Natural killer cell (primary cell): ENCODE data around the gene FIGNL1. TPM values are rescaled to one million over a fixed set of nuclear protein-coding genes. Genes with fewer than 3 reads are reported as not detected.

Experiments used
- ATAC-seq, 3 donors: fragments of 150-1000 bp in 2 of 3; fragments of 200-7000 bp in 1 of 3; cut with Tn5 transposase; 1 replicate in 1 of 3; 2 replicates in 2 of 3; pipeline ENCODE4 v1.10.0; 2021; ENCODE audit warnings: mild to moderate bottlenecking in 2 of 3, moderate library complexity in 2 of 3
- DNase-seq, 2 donors: peaks; one replicate each; pipeline versions ENCODE4 v3.0.0 to v3.0.0-alpha.2; 2013 to 2021; ENCODE audit warnings: mixed read lengths in 1 of 2
- H3K27ac ChIP-seq: one replicate; pipeline ENCODE4 v1.5.1; 2013; ENCODE audit warnings: mild to moderate bottlenecking, low read length
- H3K27me3 ChIP-seq: one replicate; pipeline ENCODE4 v1.6.1; 2013; ENCODE audit warnings: low read length; ENCODE audit not compliant: control insufficient read depth, insufficient read depth
- H3K36me3 ChIP-seq: one replicate; pipeline ENCODE4 v1.6.1; 2013; ENCODE audit warnings: low read length; ENCODE audit not compliant: control insufficient read depth, insufficient read depth
- H3K4me1 ChIP-seq: one replicate; pipeline ENCODE4 v1.6.1; 2013; ENCODE audit warnings: low read length; ENCODE audit not compliant: control insufficient read depth, insufficient read depth
- H3K4me3 ChIP-seq: one replicate; pipeline ENCODE4 v1.5.1; 2013; ENCODE audit warnings: low read length
- H3K9me3 ChIP-seq: one replicate; pipeline ENCODE4 v1.6.1; 2013; ENCODE audit warnings: low read length; ENCODE audit not compliant: control insufficient read depth, insufficient read depth
- H3K27ac Mint-ChIP-seq, 2 donors: one replicate each; pipeline ENCODE4 v1.8.0; 2022; ENCODE audit warnings: mild to moderate bottlenecking in 2 of 2, mixed read lengths in 2 of 2, moderate library complexity in 1 of 2
- H3K27me3 Mint-ChIP-seq, 2 donors: one replicate each; pipeline ENCODE4 v1.8.0; 2022; ENCODE audit warnings: low read depth in 2 of 2, mixed read lengths in 2 of 2
- H3K36me3 Mint-ChIP-seq: one replicate; pipeline ENCODE4 v1.8.0; 2022; ENCODE audit warnings: mixed read lengths
- H3K4me1 Mint-ChIP-seq, 2 donors: one replicate each; pipeline ENCODE4 v1.8.0; 2022; ENCODE audit warnings: mixed read lengths in 2 of 2
- H3K4me3 Mint-ChIP-seq: one replicate; pipeline ENCODE4 v1.8.0; 2022; ENCODE audit warnings: mild to moderate bottlenecking, moderate library complexity, mixed read lengths
- H3K9me3 Mint-ChIP-seq, 2 donors: one replicate each; pipeline ENCODE4 v1.8.0; 2022; ENCODE audit warnings: mixed read lengths in 2 of 2
- WGBS: methylation state at CpG from one replicate; pipeline ENCODE4 v1.1.7; 2013; ENCODE audit warnings: missing lambda C conversion rate; ENCODE audit not compliant: insufficient coverage; 5-methylcytosine and 5-hydroxymethylcytosine counted together
- intact Hi-C: fragments of 100-400 bp; cut with micrococcal nuclease; formaldehyde crosslinking; loops from one replicate; pipeline ENCODE4 v1.14.2; 2022
- total RNA-seq, 4 donors: library from RNA; stranded (reverse); fragments of 120-200 nt in 1 of 4; gene quantifications; one replicate each; pipeline versions ENCODE4 v1.2.3 to v1.2.4, GENCODE V29; 2013 to 2022
- TF ChIP-seq, protein P1 (sequence below): fragments of 200-600 bp; IDR thresholded peaks from one replicate; pipeline ENCODE4 v1.8.0; 2022; ENCODE audit warnings: antibody characterized with exemption

FIGNL1 gene
- total RNA-seq, 3 donors from 2014 or later (not counting 1 experiment from before 2014, with no cell fraction given): 5.5 to 12.6 (median 7.6) TPM

DNA sequence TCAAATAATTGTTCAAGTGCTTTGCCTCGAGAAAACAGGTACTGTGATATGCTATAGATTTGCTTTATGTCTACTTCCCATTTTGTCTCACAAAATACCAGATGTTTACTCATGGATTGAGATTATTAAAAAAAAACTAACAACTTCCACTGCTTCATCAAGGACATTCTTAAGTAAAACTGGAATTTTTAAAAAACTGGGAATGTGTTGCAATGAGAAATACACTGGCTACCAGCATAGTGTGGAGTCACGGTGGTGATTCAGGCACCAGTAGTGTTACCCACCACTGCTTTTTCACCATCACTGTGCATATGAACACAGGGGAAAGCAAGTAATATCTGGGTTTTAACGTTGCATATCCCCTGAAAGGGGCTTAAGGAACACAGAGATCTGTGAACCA, 21.2 kb downstream of the FIGNL1 start:
- Histone ChIP-seq H3K27me3 (no peaks in the 10 kb centered on the region), H3K9me3 (no peaks in the 10 kb centered on the region), H3K36me3 (no peaks in the 10 kb centered on the region), H3K4me3 (no peak overlapping the region), H3K4me1 (no peaks in the 10 kb centered on the region), H3K27ac (no peak overlapping the region)
- ATAC-seq: no peak
- Mint-ChIP-seq H3K4me3 (no peak overlapping the region), H3K27ac (no peak overlapping the region), H3K4me1 (no peaks in the 10 kb centered on the region), H3K36me3 (no peaks in the 10 kb centered on the region), H3K27me3 (no peaks in the 10 kb centered on the region), H3K9me3 (no peaks in the 10 kb centered on the region)
- intact Hi-C loops: no loop called here
- DNase-seq: no peak
- 87% methylated on average over 3 of the region's 3 CpGs for WGBS
- TF ChIP-seq, protein P1, sequence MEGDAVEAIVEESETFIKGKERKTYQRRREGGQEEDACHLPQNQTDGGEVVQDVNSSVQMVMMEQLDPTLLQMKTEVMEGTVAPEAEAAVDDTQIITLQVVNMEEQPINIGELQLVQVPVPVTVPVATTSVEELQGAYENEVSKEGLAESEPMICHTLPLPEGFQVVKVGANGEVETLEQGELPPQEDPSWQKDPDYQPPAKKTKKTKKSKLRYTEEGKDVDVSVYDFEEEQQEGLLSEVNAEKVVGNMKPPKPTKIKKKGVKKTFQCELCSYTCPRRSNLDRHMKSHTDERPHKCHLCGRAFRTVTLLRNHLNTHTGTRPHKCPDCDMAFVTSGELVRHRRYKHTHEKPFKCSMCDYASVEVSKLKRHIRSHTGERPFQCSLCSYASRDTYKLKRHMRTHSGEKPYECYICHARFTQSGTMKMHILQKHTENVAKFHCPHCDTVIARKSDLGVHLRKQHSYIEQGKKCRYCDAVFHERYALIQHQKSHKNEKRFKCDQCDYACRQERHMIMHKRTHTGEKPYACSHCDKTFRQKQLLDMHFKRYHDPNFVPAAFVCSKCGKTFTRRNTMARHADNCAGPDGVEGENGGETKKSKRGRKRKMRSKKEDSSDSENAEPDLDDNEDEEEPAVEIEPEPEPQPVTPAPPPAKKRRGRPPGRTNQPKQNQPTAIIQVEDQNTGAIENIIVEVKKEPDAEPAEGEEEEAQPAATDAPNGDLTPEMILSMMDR: no peak

DNA sequence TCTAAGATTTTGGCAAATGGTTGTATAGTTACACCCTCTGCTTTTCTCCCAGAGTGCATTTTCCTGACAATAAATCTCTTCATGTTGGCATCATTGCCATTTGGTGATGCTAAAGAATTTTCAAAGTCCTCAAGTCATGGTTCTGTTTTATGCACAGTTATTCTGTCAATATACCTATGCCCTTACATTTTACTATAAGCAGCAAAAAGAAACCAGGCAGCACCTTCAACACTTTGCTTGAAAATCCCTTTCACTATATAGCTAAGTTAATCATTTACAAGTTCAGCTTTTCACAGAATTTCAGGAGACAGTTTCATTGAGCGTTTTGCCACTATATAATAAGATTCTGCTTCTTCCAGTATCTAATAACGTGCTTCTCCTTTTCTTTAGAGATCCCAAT, 22.6 kb downstream of the FIGNL1 start:
- TF ChIP-seq, protein P1: no peak
- 81% methylated on average over 2 of the region's 2 CpGs for WGBS
- no peak overlapping the region for H3K27ac Mint-ChIP-seq
- H3K27me3 ChIP-seq: no peaks in the 10 kb centered on the region
- H3K36me3 Mint-ChIP-seq: no peaks in the 10 kb centered on the region
- no peak for ATAC-seq
- no peak overlapping the region for H3K4me3 Mint-ChIP-seq
- no peak overlapping the region for H3K27ac ChIP-seq
- intact Hi-C loops: no loop called here
- no peaks in the 10 kb centered on the region for H3K27me3 Mint-ChIP-seq
- H3K4me1 Mint-ChIP-seq: no peaks in the 10 kb centered on the region
- no peaks in the 10 kb centered on the region for H3K4me1 ChIP-seq
- H3K9me3 ChIP-seq: no peaks in the 10 kb centered on the region
- no peaks in the 10 kb centered on the region for H3K36me3 ChIP-seq
- DNase-seq: no peak
- no peaks in the 10 kb centered on the region for H3K9me3 Mint-ChIP-seq
- no peak overlapping the region for H3K4me3 ChIP-seq

DNA sequence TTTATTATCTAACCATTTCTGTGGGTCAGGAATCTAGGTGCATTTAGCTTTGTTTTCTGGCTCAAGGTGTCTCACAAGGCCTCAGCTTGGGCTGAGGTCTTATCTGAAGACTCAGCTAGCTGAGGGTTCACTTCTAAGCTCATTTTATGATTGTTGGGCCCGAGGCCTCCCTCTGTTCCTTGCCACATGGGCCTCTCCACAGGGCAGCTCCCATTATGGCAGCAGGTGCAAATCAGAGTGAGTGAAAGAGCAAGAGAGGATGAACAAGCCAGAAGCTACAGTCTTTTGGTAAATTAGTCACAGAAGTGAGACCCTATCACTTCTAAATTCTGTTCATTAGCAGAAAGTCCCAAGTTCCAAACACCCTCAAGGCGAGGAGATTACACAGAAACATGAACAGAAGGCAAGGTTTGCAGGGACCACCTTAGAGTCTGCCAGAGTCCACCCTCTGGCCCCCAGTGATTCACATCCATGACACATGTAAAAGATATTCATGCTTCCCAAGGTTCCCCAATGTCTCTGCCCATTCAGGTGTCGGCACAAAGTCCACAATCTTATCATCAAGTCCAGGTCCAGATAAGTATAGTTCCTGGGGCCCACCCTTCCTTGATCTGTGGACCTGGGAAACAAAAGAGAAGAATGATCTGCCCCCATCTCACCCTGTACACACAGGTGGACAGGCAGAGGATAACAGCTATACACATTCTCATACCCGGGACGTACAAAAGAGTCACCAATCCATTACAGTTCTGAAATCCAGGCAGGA, 23.7 kb downstream of the FIGNL1 start:
- no peaks in the 10 kb centered on the region for H3K4me1 ChIP-seq
- intact Hi-C loops: no loop called here
- no peaks in the 10 kb centered on the region for H3K27me3 Mint-ChIP-seq
- no peaks in the 10 kb centered on the region for H3K36me3 ChIP-seq
- no peaks in the 10 kb centered on the region for H3K36me3 Mint-ChIP-seq
- no peaks in the 10 kb centered on the region for H3K4me1 Mint-ChIP-seq
- H3K27me3 ChIP-seq: no peaks in the 10 kb centered on the region
- DNase-seq (no peak), ATAC-seq (no peak)
- no peak overlapping the region for H3K27ac Mint-ChIP-seq
- no peak overlapping the region for H3K4me3 Mint-ChIP-seq
- H3K4me3 ChIP-seq: no peak overlapping the region
- WGBS: 89% methylated on average over 3 of the region's 5 CpGs
- TF ChIP-seq, protein P1: no peak
- H3K27ac ChIP-seq: no peak overlapping the region
- H3K9me3 Mint-ChIP-seq: no peaks in the 10 kb centered on the region
- H3K9me3 ChIP-seq: no peaks in the 10 kb centered on the region

DNA sequence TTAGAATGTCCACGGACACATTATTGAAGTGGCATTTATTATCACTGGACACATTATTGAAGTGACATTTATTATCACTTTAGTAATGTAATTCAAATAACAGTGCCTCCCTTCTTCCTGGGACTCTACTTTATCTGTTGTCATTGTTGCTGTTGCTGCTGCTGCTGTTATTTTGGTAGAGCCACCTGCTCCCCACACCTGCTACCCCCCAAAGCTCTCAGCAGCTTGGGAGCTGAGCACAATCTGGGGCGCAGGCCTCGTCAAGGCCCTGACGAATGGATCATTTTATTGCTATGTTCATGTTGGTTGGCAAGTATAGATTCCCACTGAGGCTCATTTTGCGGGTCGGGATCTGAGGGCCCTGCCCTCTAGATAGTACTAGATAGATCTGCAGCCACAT, 24.8 kb downstream of the FIGNL1 start:
- Mint-ChIP-seq H3K36me3 (no peaks in the 10 kb centered on the region), H3K4me3 (no peak overlapping the region), H3K4me1 (no peaks in the 10 kb centered on the region), H3K27ac (no peak overlapping the region), H3K9me3 (no peaks in the 10 kb centered on the region), H3K27me3 (no peaks in the 10 kb centered on the region)
- no peak for DNase-seq
- intact Hi-C loops: no loop called here
- TF ChIP-seq, protein P1: no peak
- Histone ChIP-seq H3K9me3 (no peaks in the 10 kb centered on the region), H3K27me3 (no peaks in the 10 kb centered on the region), H3K4me1 (no peaks in the 10 kb centered on the region), H3K4me3 (no peak overlapping the region), H3K27ac (no peak overlapping the region), H3K36me3 (no peaks in the 10 kb centered on the region)
- WGBS: 97% methylated on average over 6 of the region's 6 CpGs
- ATAC-seq: no peak
